ENCODE data around the gene CNTN5. TPM values are rescaled to one million over a fixed set of nuclear protein-coding genes. Genes with fewer than 3 reads are reported as not detected.
A peak's percentile ranks its signal among the peaks of the same experiment; 100 is the strongest.

Gene CNTN5
- total and polyA plus RNA-seq, 7 donors, result under 0.01 to 0.46 TPM; not detected in 5

DNA sequence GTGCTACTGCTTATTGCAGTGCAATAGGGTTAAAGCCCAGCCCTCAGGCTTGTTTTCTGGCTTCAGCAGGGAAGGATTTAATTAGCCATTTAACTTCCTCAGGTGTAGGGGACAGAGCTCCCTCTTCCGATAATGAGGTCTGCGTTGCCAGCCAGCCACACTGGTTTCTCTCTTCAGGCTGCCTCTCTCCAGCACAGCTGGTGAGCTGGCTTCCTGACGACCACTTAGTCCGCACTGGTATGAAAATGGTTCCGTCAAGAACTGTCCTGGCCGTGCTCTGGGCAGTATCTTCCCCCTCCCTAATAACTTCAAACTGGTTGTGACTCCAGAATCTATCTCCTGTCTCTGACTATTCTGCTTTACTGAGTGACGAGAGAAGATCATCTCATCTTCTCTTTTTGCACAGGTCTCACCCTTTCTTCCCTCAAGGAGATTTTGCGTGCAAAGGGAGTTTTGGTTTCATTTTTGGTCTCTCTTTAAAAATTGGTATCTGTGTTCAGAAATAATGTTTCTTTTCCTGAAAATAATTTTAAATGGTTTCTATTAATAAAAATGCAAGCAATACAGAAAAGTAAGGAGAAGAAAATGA is 49.2 kb downstream of the CNTN5 start:
- ATAC-seq, result no peak
- H3K9me3 ChIP-seq, result no peaks in the 10 kb centered on the region
- no peaks in the 10 kb centered on the region for H3K36me3 ChIP-seq (ENCODE audit: insufficient read depth in 1 of 2, low read depth in 1 of 2)
- no peaks in the 10 kb centered on the region for H3K4me1 ChIP-seq
- H3K27me3 ChIP-seq (ENCODE audit: insufficient read depth in 3 of 3, low read length in 2 of 3), result no peaks in the 10 kb centered on the region
- intact Hi-C loops (cut with DNase I), result no loop called here
- H3K4me3 ChIP-seq, result peak overlapping the region; percentile 61
- TF ChIP-seq, protein P1, sequence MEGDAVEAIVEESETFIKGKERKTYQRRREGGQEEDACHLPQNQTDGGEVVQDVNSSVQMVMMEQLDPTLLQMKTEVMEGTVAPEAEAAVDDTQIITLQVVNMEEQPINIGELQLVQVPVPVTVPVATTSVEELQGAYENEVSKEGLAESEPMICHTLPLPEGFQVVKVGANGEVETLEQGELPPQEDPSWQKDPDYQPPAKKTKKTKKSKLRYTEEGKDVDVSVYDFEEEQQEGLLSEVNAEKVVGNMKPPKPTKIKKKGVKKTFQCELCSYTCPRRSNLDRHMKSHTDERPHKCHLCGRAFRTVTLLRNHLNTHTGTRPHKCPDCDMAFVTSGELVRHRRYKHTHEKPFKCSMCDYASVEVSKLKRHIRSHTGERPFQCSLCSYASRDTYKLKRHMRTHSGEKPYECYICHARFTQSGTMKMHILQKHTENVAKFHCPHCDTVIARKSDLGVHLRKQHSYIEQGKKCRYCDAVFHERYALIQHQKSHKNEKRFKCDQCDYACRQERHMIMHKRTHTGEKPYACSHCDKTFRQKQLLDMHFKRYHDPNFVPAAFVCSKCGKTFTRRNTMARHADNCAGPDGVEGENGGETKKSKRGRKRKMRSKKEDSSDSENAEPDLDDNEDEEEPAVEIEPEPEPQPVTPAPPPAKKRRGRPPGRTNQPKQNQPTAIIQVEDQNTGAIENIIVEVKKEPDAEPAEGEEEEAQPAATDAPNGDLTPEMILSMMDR (IDR thresholded peaks at IDR 0.05), result no peak
- H3K27ac ChIP-seq, result no peak overlapping the region
- 3 to 9% (median 5%) methylated on average over 8 of the region's 8 CpGs for WGBS, 3 donors
- no peak for DNase-seq

GRCh38 chr11:99079576-99079975 is 58.8 kb downstream of the CNTN5 start:
- no peaks in the 10 kb centered on the region for H3K36me3 ChIP-seq (ENCODE audit: insufficient read depth in 1 of 2, low read depth in 1 of 2)
- DNase-seq (no peak), ATAC-seq (no peak)
- H3K27me3 ChIP-seq (ENCODE audit: insufficient read depth in 3 of 3, low read length in 2 of 3), result no peaks in the 10 kb centered on the region
- H3K27ac ChIP-seq, result no peak overlapping the region
- 57 to 59% (median 59%) methylated on average over 3 of the region's 3 CpGs for WGBS, 3 donors
- no peaks in the 10 kb centered on the region for H3K4me1 ChIP-seq
- TF ChIP-seq, protein P1 (IDR thresholded peaks at IDR 0.05), result no peak
- H3K9me3 ChIP-seq, result no peaks in the 10 kb centered on the region
- intact Hi-C loops (cut with DNase I), result no loop called here
- no peak overlapping the region for H3K4me3 ChIP-seq

GRCh38 chr11:99080154-99080553 is 59.4 kb downstream of the CNTN5 start:
- Histone ChIP-seq H3K27me3 (ENCODE audit: insufficient read depth in 3 of 3, low read length in 2 of 3) (no peaks in the 10 kb centered on the region), H3K36me3 (ENCODE audit: insufficient read depth in 1 of 2, low read depth in 1 of 2) (no peaks in the 10 kb centered on the region), H3K9me3 (no peaks in the 10 kb centered on the region), H3K27ac (no peak overlapping the region), H3K4me1 (no peaks in the 10 kb centered on the region), H3K4me3 (no peak overlapping the region)
- 56 to 60% (median 58%) methylated on average over 5 of the region's 5 CpGs for WGBS, 3 donors
- TF ChIP-seq, protein P1 (IDR thresholded peaks at IDR 0.05), result no peak
- DNase-seq (no peak), ATAC-seq (no peak)
- intact Hi-C loops (cut with DNase I), result no loop called here

GRCh38 chr11:99098258-99098657 is 77.5 kb downstream of the CNTN5 start:
- Histone ChIP-seq H3K27ac (no peak overlapping the region), H3K4me1 (no peaks in the 10 kb centered on the region), H3K4me3 (no peak overlapping the region), H3K36me3 (ENCODE audit: insufficient read depth in 1 of 2, low read depth in 1 of 2) (no peaks in the 10 kb centered on the region), H3K9me3 (no peaks in the 10 kb centered on the region), H3K27me3 (ENCODE audit: insufficient read depth in 3 of 3, low read length in 2 of 3) (no peaks in the 10 kb centered on the region)
- intact Hi-C loops (cut with DNase I), result no loop called here
- TF ChIP-seq, protein P1 (IDR thresholded peaks at IDR 0.05), result no peak
- DNase-seq (no peak), ATAC-seq (no peak)
- WGBS, 3 donors, result 44 to 52% (median 44%) methylated on average over 6 of the region's 6 CpGs

- Histone ChIP-seq H3K9me3 (no peaks in the 10 kb centered on the region), H3K4me3 (no peak overlapping the region), H3K27me3 (ENCODE audit: insufficient read depth in 3 of 3, low read length in 2 of 3) (no peaks in the 10 kb centered on the region), H3K36me3 (ENCODE audit: insufficient read depth in 1 of 2, low read depth in 1 of 2) (no peaks in the 10 kb centered on the region), H3K27ac (no peak overlapping the region), H3K4me1 (no peaks in the 10 kb centered on the region)
- WGBS, 3 donors, result 27 to 29% (median 28%) methylated on average over 1 of the region's 1 CpG
- intact Hi-C loops (cut with DNase I), result no loop called here
- TF ChIP-seq, protein P1 (IDR thresholded peaks at IDR 0.05), result no peak
- ATAC-seq, result no peak
- DNase-seq, result no peak
Observed at GRCh38 chr11:99098751-99099150, 78.0 kb downstream of the CNTN5 start.

Data from psoas muscle (tissue), 8 donors.